Nephron progenitor cell (in vitro differentiated cells): ENCODE measurements around the gene SIGMAR1.

Experiments
- DNase-seq: peaks from one replicate; pipeline ENCODE4 v3.0.0; 2021
- H3K27ac Mint-ChIP-seq: 2 replicates; pipeline ENCODE4 v1.8.0; 2021; ENCODE audit warnings: mild to moderate bottlenecking, moderate library complexity, mixed read lengths
- H3K27me3 Mint-ChIP-seq: 2 replicates; pipeline ENCODE4 v1.8.0; 2021; ENCODE audit warnings: mild to moderate bottlenecking, low read depth, mixed read lengths; ENCODE audit not compliant: poor library complexity
- H3K36me3 Mint-ChIP-seq: 2 replicates; pipeline ENCODE4 v1.8.0; 2021; ENCODE audit warnings: low read depth, mixed read lengths
- H3K4me1 Mint-ChIP-seq: 2 replicates; pipeline ENCODE4 v1.8.0; 2021; ENCODE audit warnings: mixed read lengths
- H3K4me3 Mint-ChIP-seq: 2 replicates; pipeline ENCODE4 v1.8.0; 2021; ENCODE audit warnings: mild to moderate bottlenecking, moderate library complexity, mixed read lengths
- H3K9me3 Mint-ChIP-seq: 2 replicates; pipeline ENCODE4 v1.8.0; 2021; ENCODE audit warnings: mild to moderate bottlenecking, moderate library complexity, mixed read lengths
- TF ChIP-seq, protein P1 (sequence below): fragments of 200-600 bp; sonication (generic); IDR thresholded peaks from 2 replicates; pipeline ENCODE4 v1.5.0; 2021; ENCODE audit warnings: antibody characterized with exemption

Gene SIGMAR1

DNA sequence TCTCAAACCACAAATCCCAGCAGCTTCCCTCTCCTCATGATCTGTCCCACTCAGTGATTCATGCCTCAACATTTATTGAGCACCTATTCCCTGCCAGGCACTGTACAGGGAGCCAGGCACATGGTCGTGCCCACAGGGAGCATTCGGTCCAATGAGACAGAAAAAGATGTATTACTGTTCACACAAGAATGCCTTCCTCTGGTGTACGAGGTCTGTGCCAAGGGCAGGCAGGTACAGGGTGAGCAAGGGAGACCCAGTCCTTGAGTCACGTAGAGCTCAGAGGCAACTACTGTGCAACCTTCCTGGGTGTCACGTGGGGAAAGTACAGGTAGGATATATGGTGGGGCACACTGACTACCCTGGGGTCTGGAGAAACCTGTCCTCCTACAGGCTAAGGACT is 52.6 kb downstream of the SIGMAR1 start:
- Mint-ChIP-seq H3K4me3 (peak overlapping the region; percentile 31), H3K9me3 (no peaks in the 10 kb centered on the region), H3K36me3 (no peaks in the 10 kb centered on the region), H3K4me1 (peaks cover 90% of the 10 kb centered on the region), H3K27ac (no peak overlapping the region), H3K27me3 (peaks cover 12% of the 10 kb centered on the region)
- DNase-seq: no peak
- TF ChIP-seq, protein P1, sequence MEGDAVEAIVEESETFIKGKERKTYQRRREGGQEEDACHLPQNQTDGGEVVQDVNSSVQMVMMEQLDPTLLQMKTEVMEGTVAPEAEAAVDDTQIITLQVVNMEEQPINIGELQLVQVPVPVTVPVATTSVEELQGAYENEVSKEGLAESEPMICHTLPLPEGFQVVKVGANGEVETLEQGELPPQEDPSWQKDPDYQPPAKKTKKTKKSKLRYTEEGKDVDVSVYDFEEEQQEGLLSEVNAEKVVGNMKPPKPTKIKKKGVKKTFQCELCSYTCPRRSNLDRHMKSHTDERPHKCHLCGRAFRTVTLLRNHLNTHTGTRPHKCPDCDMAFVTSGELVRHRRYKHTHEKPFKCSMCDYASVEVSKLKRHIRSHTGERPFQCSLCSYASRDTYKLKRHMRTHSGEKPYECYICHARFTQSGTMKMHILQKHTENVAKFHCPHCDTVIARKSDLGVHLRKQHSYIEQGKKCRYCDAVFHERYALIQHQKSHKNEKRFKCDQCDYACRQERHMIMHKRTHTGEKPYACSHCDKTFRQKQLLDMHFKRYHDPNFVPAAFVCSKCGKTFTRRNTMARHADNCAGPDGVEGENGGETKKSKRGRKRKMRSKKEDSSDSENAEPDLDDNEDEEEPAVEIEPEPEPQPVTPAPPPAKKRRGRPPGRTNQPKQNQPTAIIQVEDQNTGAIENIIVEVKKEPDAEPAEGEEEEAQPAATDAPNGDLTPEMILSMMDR: no peak
